Inflammatory macrophage (primary cell): ENCODE data around the gene CXCL12.

Source experiments
- DNase-seq, 2 donors: peaks; one replicate each; pipeline ENCODE4 v3.0.0-alpha.2; 2020 to 2022
- total RNA-seq, 18 experiments: gene quantifications; one replicate each; lab custom pipeline; 2026; ENCODE audit warnings: mixed read lengths in 6 of 18, inconsistent platforms in 2 of 18; lab: John Stamatoyannopoulos, UW

Gene CXCL12
- 0 to 0.16 (median 0) reads per million in 18 experiments for total RNA-seq

DNA sequence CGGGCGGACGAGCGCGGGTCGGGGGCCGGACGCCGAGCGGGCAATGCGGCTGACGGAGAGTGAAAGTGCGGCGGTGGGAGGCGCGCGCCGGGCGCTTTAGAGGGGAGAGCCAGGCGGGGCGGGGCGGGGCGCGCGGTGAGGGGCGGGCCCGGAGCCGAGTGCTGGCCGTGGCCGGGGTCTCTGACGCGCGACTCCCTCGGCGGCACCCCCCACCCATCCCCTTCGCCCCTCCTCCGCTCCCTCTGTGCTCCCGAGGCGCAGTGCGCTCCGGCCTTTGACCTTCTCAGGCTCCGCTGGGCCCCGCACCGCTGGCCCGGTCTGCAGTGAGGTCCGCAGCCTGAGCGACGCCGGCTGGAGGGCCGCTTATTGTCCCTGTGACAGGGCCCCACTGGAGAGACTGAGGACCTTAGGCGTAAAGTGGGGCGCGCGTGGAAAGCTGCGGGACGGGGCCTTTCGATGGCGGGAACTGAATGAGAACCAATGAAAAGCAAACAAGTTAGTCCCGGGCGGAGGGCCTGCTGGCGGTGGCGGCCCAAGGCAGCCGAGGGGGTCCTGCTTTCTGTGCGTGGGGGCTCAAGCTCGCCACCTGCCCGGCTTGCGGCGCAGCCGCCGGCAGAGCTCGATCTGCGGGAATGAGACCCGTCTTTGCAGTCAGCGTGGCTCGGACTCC is at the start of gene CXCL12:
Gene CXCL12 (minus strand): TSS at position 72 of the 670 bp plus-strand sequence. CDS start 92 bp downstream, outside the sequence.
- no peak for DNase-seq

DNA sequence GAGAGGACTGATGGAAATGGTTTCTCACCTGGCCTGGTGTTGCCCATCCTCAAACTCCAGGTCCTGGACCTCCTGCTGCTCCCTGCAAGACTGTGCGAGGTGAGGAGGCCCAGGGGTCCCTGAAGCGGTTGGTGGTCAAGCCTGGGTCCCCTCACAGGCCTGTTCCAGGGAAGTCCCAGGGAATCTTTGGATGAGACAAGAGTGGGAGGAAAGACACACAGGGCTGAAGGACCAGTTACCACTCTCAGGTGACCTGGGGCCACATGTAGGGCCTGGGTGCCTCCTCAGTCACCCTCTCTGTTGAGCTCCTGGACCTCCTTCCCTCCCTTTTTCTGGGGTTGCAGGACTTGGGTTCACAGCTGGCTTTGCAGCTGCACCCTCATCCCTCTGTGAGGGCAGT is 42.6 kb upstream of the CXCL12 start:
- DNase-seq, result no peak

DNA sequence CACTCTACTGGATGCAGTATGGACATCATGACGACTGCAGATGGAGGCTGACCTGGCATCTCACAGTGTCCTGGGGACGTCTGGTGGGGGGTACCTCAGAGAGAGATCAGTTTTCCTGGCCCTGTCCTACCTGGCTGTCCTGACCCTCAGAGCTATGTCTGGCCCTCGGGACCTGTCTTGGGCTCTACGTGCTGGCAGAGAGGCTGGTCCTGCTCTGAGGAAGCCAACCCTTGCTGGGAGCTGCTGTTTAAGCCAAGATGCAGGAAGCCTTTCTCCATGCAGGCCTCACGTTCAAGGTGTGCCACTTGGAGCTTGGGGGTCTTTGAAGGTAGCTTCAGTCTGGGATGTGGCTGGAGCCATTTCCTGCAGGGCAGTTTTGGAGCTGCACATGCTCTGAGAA is 42.1 kb upstream of the CXCL12 start:
- DNase-seq, result no peak

DNA sequence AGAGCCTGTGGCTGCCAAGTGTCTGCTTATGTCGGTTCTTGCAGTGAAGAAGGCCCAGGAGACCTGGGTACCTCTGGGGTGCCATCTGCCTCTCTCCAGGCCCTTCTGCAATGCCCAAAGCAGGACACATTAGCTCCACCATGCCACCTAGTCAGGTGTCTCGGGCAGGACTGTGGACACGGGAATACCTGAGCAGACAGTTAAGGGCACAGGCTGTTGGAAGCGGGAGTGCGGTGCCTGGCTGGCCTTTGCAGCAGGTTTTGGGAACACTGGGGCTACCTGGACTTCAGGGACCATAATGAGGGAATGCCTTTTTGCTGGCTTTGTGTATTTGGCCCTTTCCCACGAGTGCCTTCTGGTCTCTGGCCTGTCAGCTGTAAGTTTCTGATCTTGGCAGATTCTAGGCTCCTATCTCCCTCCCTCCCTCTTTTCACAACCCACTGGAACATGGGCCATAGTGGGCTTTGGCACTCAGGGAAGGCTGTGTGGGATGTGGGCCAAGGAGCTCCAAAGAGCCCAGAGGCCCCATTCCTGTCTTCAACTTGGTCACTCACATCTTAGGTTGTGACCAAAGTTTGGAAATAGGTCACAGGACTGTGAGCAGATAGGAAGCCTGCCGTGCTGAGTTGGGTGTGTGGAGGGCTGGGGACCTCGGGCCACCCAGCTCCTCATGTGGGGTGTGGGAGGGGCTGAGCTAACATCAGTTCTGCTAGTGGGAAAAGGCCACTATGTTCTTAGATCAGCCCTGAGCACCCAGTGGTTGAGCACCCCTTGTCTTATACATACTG is 41.5 kb upstream of the CXCL12 start:
- no peak for DNase-seq

DNA sequence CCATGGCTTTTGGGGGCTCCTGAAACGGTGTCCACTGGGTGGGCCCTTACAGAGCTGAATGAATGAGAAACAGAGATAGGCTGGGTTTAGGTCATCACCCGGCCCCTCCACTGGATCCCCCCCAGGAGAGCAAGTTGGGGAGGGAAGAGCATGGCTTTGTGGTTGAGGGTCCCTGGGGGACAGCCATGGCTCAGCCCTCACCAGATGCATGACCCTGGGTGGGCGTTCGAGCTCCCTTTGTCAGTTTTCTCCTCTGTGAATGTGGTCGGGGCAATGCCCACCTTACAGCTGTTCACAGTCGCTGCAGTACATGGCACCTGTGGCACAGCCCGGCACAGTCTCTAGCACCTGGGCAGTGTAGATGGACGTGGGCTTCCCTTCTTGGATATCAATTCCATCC is 40.6 kb upstream of the CXCL12 start:
- no peak for DNase-seq

DNA sequence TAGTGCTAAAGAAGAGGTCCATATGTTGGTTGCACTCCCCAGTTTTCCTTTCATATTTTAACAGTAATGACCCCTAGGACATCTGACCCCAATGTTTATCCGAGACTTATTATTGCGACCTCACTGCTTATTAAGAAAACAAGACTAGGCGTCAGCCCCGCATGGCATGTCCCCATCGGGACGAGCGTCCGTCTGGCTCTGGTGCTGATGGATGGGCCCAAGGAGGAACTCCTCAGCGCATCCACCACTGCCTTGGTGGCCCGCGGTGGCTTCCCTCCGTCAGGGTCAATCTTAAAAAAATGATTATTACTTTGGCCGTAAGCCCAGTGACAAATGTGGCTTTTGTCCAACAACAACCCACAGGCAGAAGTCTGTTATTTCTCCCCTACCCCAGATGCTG is 40.1 kb upstream of the CXCL12 start:
- DNase-seq, result no peak

DNA sequence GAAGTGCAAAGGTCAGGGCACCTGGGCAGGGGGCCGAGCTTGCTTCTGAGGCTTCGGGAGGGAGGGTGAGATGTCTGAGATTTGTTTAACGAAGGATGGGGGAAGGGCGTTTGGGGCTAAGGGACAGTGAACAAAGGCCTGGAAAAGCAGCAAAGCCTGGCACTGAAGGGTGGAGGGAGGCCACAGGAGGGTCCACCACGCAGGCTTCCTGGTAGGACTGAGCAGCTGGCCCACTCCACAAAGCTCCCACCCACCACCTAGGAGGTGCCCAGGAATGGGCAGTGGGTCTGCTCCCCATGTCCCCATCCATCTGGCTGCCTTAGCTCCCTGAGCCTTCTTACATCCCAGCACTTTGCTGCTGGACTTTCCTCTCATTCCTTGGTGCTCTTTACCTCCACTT is 39.4 kb upstream of the CXCL12 start:
- no peak for DNase-seq

DNA sequence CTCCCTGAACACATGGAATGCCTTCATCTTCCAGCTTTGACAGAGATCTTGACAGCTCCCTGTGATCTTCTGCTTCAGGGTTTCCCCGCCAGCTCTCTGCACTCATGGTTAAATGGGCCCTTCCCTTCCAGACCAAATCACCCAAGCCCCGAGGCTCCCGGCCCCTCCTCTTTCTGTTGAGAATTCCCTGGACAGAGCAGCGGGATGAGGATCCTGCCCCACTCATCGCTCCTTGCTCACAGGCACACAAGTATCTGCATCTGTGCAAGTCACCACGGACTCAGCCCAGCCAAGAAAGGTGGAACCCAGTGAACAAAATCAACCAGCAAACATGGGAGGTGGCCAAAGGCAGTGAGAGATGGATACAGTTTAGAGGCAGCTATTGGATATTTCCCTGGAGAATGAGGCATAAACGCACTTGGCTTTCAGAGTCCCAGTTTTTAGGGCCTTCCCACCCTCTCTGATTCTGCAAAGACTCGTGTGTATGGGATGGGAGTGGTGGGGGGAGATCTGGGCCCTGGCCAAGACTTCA is 37.7 kb upstream of the CXCL12 start:
- no peak for DNase-seq

DNA sequence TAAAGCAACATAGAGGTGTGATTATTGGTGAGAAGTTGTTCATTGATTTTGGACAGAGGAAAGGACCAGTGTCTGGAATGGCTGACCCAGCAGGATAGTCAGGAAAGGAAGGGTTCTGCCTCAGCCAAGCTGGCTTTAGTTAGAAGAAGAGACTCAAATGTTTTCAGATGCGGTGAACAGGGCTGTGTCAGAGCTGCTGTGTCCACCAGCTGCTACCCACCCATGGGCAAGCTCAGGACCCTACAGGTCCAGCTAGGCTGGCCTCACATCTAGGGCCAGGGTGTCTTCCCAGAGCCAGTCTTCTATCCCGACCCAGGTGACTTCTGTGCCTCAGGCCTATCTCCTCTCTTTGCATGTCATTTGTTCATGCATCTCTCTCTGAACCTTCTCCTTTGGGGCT is 37.3 kb upstream of the CXCL12 start:
- no peak for DNase-seq

DNA sequence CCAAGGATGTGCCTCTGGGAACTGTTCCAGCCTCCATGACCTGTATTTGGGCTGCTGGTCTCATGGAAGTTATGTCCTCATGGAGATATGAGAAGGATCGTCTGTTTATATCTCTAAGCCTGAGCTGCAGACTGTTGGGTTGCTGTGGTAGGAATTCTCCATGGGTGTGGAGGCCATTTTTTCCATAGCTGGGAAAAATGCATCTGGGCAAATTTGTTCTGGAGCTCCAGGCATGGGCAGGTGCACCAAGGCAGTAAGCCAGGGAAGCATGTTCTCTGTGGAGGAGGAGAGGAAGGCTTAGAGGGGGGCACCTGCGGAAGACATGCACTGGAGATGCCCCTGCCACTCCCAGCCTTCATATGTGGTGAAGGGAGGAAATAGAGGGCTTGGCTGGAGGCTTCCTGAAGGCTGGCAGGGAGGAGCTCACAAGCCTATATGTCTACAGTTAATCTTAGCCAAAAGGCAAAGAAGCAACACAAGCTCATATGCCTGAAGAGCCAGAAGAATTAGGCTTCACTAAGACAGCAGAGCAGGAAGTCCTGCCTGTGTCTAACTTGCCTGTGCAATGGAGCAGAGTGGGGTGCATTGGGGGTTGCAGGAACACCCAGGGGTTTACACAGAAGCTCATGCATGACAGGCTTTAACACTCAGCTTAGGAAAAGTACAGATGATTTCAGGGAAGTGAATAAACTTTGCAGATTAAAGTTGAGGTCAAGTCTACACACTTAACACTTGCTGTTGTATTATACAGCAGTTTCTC is 35.1 kb upstream of the CXCL12 start:
- no peak for DNase-seq

DNA sequence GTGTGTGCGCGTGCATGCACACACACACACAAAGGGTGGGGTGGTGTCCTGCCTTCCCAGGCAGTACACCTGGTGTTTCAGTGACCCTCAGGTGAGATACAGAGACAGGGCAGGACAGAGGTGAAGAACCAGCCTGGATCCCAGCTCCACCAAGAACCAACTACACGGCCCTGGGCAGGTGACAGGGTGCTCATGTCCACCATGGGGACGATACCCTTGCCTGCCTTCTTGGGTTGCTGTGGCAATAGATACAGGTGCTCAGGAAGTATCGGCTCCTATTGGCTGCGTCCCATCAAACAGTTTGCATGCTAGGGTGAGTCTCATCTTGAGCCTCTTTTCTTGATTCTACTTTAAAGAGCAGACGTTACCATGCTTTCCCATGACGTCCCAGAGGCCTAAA is 33.7 kb upstream of the CXCL12 start:
- no peak for DNase-seq

DNA sequence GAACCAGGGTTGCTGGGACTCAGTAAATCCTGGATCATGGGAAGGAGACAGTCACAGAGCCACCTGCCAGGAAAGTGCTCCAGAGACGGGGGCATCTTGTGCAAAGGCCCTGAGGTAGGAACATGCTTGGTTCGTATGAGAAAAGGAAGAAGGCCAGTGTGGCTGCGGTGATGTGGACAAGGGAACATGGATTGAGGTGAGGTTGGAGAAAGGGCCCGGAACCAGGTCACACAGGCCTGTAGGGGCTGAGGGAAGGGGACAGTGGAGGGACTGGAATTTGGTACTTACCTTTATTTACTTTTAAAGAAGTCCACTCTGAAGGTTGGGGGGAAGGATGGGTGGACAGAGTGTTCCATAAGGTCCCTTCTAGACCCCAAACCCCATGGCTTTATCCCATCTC is 32.9 kb upstream of the CXCL12 start:
- DNase-seq, result no peak

DNA sequence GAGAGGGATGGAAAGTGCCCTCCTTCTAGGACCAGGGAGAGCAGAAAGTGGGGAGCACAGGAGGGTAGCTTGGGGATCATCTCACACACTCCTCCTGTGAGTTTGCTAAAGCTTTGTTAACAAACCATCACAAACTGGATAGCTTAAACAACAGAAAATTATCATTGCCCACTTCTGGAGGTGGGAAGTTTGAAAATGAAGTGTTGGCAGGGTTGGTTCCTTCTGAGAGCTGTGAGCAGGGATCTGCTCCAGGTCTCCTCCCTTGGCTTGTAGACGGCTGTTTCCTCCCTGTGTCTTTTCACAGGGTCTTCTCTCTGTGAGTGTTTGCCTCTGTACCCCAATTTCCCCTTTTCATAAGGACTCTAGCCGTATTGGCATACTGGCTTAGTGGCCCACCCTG is 32.0 kb upstream of the CXCL12 start:
- DNase-seq, result no peak

DNA sequence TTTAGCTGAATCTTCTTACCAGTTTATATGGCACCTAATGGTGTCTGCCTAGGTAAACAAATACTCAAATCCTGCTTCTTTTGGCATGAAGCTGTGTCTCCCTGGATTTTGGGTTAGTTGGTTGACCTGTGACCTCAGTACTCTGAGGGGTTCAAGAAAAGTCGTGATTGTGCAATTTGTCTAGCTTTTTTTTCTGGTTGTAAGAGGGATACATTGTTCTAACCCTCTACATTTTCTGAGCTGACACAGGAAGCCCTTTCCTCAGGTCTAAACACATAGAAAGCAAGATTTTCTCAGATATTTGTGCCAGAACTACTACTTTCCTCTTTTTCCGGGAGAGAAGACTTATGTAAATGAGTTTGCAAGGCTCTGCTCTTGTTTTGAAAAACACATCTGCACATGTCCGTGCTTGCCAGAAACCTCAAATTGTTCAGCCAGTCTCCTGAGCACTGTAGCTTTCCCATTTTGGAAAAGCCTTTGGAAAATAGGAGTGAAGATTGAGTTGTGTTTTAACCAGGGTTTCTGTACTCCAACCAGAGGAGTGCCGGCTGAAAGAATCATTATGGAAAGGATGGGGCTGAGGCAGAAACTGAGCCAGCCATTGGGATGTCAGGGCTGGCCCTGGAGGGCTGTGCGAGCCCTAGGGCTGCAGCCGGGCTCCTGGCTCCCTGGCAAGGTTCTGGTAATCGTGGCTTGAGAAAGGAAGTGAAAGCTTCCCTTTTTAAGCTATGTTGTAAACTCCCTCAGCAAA is 31.3 kb upstream of the CXCL12 start:
- no peak for DNase-seq

DNA sequence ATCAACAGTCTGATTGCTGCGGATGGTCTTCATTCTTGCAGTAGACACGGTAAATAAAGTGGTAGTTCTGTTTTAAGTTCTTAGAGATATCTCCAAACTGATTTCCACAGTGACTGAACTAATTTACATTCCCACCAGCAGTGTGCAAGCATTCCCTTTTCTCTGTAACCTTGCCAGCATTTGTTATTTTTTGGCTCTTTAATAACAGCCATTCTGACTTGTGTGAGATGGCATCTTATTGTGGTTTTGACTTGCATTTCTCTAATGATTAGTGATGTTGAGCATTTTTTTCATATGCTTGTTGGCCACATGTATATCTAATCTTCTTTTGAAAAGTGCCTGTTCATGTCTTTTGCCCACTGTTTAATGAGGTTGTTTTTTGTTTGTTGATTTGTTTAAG is 30.2 kb upstream of the CXCL12 start:
- no peak for DNase-seq

DNA sequence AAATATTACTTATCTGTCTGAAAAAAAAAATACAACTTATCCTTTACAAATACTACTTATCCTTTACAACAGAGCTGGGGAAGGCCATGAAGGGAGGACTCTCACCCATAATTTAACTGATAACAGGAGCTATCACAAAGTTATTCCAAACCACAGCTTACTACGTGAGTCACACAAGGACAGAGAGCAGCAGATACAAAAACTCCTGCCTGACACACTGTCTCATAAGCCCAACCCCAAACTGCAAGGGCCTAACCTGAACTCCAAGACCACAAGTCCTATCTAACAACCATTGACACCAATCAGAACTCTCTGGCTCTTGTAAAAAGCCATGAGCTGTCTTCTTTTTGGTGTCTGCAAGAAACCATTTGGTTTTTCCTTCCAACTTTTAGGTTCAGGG is 28.5 kb upstream of the CXCL12 start:
- DNase-seq, result no peak

DNA sequence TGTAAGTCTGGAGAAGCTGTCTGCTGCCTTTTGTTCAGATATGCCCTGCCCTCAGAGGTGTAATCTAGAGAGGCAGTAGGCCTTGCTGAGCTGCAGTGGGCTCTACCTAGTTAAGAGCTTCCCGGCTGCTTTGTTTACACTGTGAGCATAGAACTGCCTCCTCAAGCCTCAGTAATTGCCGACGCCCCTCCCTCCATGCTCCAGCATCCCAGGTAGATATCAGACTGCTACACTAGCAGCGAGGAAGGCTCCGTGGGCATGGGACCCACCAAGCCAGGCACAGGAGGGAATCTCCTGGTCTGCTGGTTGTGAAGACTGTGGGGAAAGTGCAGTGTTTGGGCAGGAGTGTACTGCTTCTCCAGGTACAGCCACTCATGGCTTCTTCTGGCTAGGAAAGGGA is 26.4 kb upstream of the CXCL12 start:
- no peak for DNase-seq

DNA sequence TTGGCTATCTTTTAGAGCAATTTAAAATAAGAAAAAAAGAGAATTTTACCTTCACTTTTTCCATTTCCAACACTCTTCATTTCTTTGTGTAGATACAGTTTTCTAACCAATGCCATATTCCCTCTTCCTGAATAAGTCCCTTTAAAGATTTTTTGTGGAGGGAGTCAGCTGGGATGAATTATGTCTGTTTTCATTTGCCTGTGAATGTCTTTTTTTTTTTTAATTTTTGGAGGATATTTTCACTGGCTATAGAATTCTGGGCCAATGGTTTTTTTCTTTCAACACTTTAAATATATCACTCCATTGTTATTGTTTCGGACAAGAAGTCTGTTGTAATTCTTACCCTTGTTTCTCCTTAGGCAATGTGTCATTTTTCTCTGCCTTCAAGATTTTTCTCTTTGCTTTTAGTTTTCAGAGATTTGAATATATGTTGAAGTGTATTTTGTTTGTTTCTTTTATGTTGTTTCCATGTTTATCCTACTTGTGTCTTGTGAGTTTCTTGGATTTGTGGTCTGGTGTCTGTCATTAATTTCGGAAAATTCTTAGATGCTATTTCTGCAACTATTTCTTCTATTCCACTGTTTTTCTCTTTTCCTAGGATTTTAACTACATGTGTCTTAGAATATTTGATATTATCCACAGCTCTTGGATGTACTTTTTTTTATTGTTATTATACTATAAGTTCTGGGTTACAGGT is 20.0 kb upstream of the CXCL12 start:
- DNase-seq, result no peak

DNA sequence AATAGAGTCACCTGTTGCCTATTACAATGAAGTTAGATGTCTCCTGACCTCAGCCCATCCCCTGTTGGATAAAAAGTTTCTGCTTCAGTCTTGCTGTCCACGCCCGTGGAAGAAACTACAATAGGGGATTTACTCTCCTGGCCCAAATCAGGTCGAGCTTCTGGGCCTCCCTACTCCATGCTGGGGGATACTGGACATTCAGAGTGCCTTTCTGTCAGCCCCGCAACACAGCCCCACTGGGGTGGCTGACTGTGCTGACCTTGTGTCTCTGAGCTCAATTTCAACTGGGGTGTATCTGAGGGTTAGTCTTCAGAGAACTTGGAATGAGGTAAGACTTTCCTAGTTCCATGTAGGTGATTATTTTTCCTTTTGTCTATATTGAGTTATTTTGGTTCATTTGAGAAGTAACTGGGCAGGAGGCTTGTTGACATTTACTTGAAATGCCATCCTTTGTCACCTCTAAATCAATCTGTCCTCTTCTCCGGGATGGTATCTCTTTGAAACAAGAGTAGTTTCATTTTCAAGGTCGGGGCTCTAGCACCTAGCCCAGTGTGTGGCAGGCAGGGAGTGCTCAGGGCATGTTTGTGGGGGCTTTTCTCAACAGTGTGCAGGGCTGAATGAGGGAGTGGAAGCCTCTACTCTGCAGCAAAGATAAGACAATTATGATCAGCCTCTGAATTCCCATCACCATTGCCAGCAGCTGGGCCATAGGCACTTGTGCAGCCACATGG is 17.7 kb upstream of the CXCL12 start:
- no peak for DNase-seq

DNA sequence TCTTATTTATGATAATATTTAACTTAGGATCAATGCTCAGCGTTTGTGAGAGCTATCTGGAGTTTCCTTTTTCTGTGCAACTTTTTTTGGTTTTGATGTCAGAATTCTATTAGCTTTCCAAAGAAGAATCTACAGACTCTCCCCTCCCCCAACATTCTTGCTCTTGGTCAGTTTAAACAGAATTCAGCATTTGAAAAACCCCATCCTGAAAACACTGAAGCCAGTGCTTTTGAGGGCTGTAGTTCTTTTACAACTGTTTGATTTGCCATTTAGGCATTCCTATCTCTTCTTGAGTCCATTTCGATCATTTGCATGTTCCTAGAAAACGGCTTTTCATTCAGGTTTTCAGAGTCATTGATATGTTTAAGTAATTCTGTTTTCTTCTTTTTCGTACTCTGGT is 15.6 kb upstream of the CXCL12 start:
- DNase-seq, result no peak
